Activated CD8-positive, alpha-beta T cell treated with anti-CD3 and anti-CD28 coated beads for 36 hours (primary cell): ENCODE data around the gene GALNT2. TPM values are rescaled to one million over a fixed set of nuclear protein-coding genes. Genes with fewer than 3 reads are reported as not detected.

ENCODE experiments used
- ATAC-seq: fragments of 200-7000 bp; cut with Tn5 transposase; one replicate; pipeline ENCODE4 v1.10.0; 2021; ENCODE audit warnings: mild to moderate bottlenecking, moderate library complexity
- CTCF ChIA-PET: fragments of 350-600 bp; sonication (Branson Sonifier 250); formaldehyde crosslinking; loops from one replicate; lab custom pipeline; 2021; ENCODE audit warnings: antibody characterized with exemption; lab: Charles Lee
- POLR2A ChIA-PET: fragments of 350-600 bp; sonication (Branson Sonifier 250); formaldehyde crosslinking; loops from one replicate; lab custom pipeline; 2021; ENCODE audit warnings: antibody characterized with exemption; lab: Charles Lee
- DNase-seq: peaks from one replicate; pipeline ENCODE4 v3.0.0-alpha.2; 2020
- H3K27ac Mint-ChIP-seq: one replicate; pipeline ENCODE4 v1.8.0; 2021; ENCODE audit warnings: mild to moderate bottlenecking, mixed read lengths
- H3K27me3 Mint-ChIP-seq: one replicate; pipeline ENCODE4 v1.8.0; 2021; ENCODE audit warnings: mixed read lengths
- H3K36me3 Mint-ChIP-seq: one replicate; pipeline ENCODE4 v1.8.0; 2021; ENCODE audit warnings: low read depth, mixed read lengths
- H3K4me1 Mint-ChIP-seq: one replicate; pipeline ENCODE4 v1.8.0; 2021; ENCODE audit warnings: low read depth, mixed read lengths
- H3K4me3 Mint-ChIP-seq: one replicate; pipeline ENCODE4 v1.8.0; 2021; ENCODE audit warnings: mild to moderate bottlenecking, moderate library complexity, mixed read lengths
- H3K9me3 Mint-ChIP-seq: one replicate; pipeline ENCODE4 v1.8.0; 2021; ENCODE audit warnings: mixed read lengths
- CTCF ChIP-seq: fragments of 200-600 bp; IDR thresholded peaks from one replicate; pipeline ENCODE4 v1.8.0; 2022; ENCODE audit warnings: antibody characterized with exemption, mild to moderate bottlenecking
- intact Hi-C: fragments of 100-400 bp; cut with micrococcal nuclease; formaldehyde crosslinking; loops from one replicate; pipeline ENCODE4 v1.10.0; 2022
- total RNA-seq, 2 experiments: library from RNA; stranded (reverse); gene quantifications; one replicate each; pipeline ENCODE4 v1.2.3, GENCODE V29; 2021

Gene GALNT2
- total RNA-seq, 2 experiments from 2014 or later, result 40.1 to 42.3 TPM

GRCh38 chr1:230087717-230088105 is 20.7 kb downstream of the GALNT2 start:
- no peak for TF ChIP-seq CTCF
- Mint-ChIP-seq H3K36me3 (peaks cover 25% of the 10 kb centered on the region), H3K27me3 (peaks cover under 1% of the 10 kb centered on the region), H3K4me1 (peaks cover 62% of the 10 kb centered on the region), H3K27ac (no peak overlapping the region), H3K9me3 (peaks cover 2% of the 10 kb centered on the region), H3K4me3 (no peak overlapping the region)
- POLR2A ChIA-PET, result interaction anchor here (0.7 to 1.5 kb wide), 3 partner anchors 17 to 22 kb away, joined by 3 to 7 read pairs (median 3); no protein-coding TSS in a partner anchor
- no peak for DNase-seq
- ATAC-seq, result no peak
- intact Hi-C loops, result no loop called here
- CTCF ChIA-PET, result interaction anchor here (1.0 to 1.9 kb wide), 3 partner anchors 17 to 22 kb away, joined by 3 to 7 read pairs (median 3); no protein-coding TSS in a partner anchor

DNA sequence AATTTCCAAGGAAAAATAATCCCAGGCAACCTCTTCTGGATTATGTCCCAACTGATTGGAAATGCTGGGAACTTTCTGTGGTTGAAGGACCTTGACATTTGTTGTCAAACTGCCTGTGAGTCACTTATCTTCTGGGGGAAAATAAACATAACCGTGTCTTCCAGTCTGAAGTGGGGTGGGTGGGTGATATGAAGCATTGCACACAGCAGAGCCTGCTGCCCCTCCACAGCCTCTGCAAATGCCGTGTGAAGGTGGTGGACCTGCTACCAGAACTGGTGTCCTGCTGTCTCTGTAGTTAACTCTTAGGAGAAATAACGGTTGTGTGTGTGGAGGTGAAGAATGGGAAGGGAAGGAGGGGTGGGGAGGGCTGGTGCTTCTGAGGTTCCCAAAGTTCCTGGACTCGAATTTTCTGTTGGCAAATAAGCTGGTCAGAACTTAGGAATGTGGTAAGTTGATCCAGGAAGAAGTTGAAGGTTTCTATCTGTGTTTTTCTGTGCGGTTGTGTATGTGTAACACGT is 23.2 kb downstream of the GALNT2 start:
- no peak overlapping the region for H3K27ac Mint-ChIP-seq
- no peaks in the 10 kb centered on the region for H3K27me3 Mint-ChIP-seq
- no peak for TF ChIP-seq CTCF
- H3K9me3 Mint-ChIP-seq, result no peaks in the 10 kb centered on the region
- H3K4me3 Mint-ChIP-seq, result no peak overlapping the region
- intact Hi-C loops, result no loop called here
- no peak for ATAC-seq
- ChIA-PET POLR2A (interaction anchor here (1.4 kb wide), 1 partner anchor 20 kb away, joined by 3 read pairs; no protein-coding TSS in a partner anchor), CTCF (no interaction called here)
- peaks cover 38% of the 10 kb centered on the region for H3K4me1 Mint-ChIP-seq
- no peak for DNase-seq
- peaks cover 21% of the 10 kb centered on the region for H3K36me3 Mint-ChIP-seq

DNA sequence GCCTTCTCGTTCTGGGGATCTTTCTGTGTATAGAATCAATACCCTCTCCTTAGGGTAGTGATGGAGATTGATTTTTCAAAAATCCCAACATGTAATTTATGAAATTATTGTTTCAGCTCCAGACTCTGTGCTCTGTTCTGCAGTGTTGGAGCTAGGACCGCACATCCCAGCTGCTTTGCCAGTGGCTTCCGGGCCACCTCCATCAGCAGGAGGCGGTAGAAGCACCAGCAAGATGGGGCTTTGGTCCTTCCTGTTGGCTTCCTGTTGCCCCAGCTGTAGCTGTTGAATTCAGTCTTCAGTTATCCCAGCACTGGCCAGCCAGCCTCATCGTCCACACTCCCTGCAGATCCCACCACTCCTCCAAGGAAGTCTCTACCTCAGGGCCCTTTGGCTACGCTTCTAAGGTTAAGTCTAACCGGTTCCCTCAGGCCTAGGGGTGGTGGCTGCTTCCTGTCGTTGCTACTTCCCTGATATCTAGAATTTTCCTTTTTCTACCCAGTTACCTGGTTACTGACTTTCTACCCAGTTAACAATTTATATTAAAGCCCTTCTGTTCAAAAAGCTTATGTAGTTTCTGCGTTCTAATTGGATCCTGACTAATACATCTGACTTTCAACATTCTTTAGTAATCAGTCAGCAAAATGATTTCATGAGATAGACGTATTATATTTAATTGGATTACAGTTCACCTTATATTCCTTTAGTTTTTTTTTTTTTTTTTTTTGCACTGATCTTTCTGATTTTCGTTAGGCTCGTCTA is 24.6 kb downstream of the GALNT2 start:
- no peak for TF ChIP-seq CTCF
- intact Hi-C loops, result no loop called here
- Mint-ChIP-seq H3K27ac (no peak overlapping the region), H3K27me3 (no peaks in the 10 kb centered on the region), H3K9me3 (no peaks in the 10 kb centered on the region), H3K4me3 (no peak overlapping the region), H3K36me3 (peaks cover 24% of the 10 kb centered on the region), H3K4me1 (peaks cover 27% of the 10 kb centered on the region)
- ChIA-PET CTCF (interaction anchor here (0.7 to 1.1 kb wide), 2 partner anchors 11 to 431 kb away, joined by 3 to 4 read pairs; no protein-coding TSS in a partner anchor), POLR2A (interaction anchor here (1.4 kb wide), 1 partner anchor 18 kb away, joined by 3 read pairs; no protein-coding TSS in a partner anchor)
- ATAC-seq, result no peak
- DNase-seq, result no peak

GRCh38 chr1:230094746-230095145 is 27.7 kb downstream of the GALNT2 start:
- H3K4me3 Mint-ChIP-seq, result no peak overlapping the region
- ATAC-seq (no peak), DNase-seq (no peak)
- H3K27me3 Mint-ChIP-seq, result no peaks in the 10 kb centered on the region
- ChIA-PET POLR2A (interaction anchor here (0.8 kb wide), 1 partner anchor 16 kb away, joined by 3 read pairs; no protein-coding TSS in a partner anchor), CTCF (interaction anchor here (1.0 kb wide), 1 partner anchor 15 kb away, joined by 3 read pairs; no protein-coding TSS in a partner anchor)
- intact Hi-C loops, result no loop called here
- no peak overlapping the region for H3K27ac Mint-ChIP-seq
- peaks cover 15% of the 10 kb centered on the region for H3K4me1 Mint-ChIP-seq
- no peak for TF ChIP-seq CTCF
- H3K36me3 Mint-ChIP-seq, result peaks cover 33% of the 10 kb centered on the region
- no peaks in the 10 kb centered on the region for H3K9me3 Mint-ChIP-seq

DNA sequence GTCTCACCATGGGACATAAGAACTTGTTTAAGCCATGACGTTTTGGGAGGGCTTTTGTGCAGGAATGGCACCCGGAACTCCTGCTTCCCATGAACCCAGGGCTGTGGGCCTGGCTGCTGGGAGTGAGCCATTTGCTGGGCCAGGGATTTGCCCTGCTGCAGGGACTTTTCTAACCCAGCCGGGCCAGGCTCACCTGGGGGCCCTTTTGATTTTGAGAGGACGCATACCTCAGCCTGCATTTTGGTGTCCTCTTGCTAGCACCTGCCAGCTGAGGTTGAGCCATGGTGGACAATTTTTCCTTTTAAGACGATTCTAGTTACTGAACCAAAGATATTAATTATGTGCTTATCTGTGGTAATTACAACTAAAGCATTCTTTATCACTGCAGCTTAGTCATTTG is 28.9 kb downstream of the GALNT2 start:
- Mint-ChIP-seq H3K4me3 (no peak overlapping the region), H3K27ac (no peak overlapping the region), H3K4me1 (peaks cover 10% of the 10 kb centered on the region), H3K27me3 (no peaks in the 10 kb centered on the region), H3K9me3 (no peaks in the 10 kb centered on the region), H3K36me3 (peaks cover 21% of the 10 kb centered on the region)
- POLR2A ChIA-PET, result no interaction called here
- no peak for TF ChIP-seq CTCF
- CTCF ChIA-PET, result no interaction called here
- intact Hi-C loops, result no loop called here
- ATAC-seq (no peak), DNase-seq (no peak)
